Gastrocnemius medialis (tissue), 4 donors: ENCODE results near the gene STK33.

ENCODE experiments used
- CTCF ChIP-seq, 5 experiments: fragments of 450-650 bp in 3 of 5; fragments of 200-600 bp in 2 of 5; sonication (generic) in 2 of 5; IDR thresholded peaks in 4 of 5; conservative IDR thresholded peaks in 1 of 5; 1 replicate in 4 of 5; 2 replicates in 1 of 5; pipeline ENCODE4 v1.5.1; 2016 to 2019; ENCODE audit warnings: antibody characterized with exemption in 5 of 5, mild to moderate bottlenecking in 3 of 5, moderate library complexity in 3 of 5
- POLR2A ChIP-seq, 2 donors: fragments of 450-650 bp; IDR thresholded peaks; one replicate each; pipeline ENCODE4 v1.6.1; 2017; ENCODE audit warnings: antibody characterized with exemption in 2 of 2, mild to moderate bottlenecking in 2 of 2, moderate library complexity in 2 of 2

- TF ChIP-seq CTCF (IDR thresholded peaks at IDR 0.05 in 4 of 5, conservative IDR thresholded peaks at IDR 0.05 in 1 of 5) (no peak), POLR2A (IDR thresholded peaks at IDR 0.05) (no peak)
Measured at GRCh38 chr11:8503910-8504364, 90.1 kb downstream of the STK33 start.
